GM19463 (cell line): ENCODE data around the gene SLC39A3.
A peak's percentile ranks its signal among the peaks of the same experiment; 100 is the strongest.

Experiments
- ATAC-seq: cut with Tn5 transposase; IDR thresholded peaks from one replicate; pipeline ENCODE4 v1.9.1; 2021; ENCODE audit warnings: mild to moderate bottlenecking, moderate library complexity; ENCODE audit not compliant: unreplicated experiment

The SLC39A3 gene, protein sequence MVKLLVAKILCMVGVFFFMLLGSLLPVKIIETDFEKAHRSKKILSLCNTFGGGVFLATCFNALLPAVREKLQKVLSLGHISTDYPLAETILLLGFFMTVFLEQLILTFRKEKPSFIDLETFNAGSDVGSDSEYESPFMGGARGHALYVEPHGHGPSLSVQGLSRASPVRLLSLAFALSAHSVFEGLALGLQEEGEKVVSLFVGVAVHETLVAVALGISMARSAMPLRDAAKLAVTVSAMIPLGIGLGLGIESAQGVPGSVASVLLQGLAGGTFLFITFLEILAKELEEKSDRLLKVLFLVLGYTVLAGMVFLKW

DNA sequence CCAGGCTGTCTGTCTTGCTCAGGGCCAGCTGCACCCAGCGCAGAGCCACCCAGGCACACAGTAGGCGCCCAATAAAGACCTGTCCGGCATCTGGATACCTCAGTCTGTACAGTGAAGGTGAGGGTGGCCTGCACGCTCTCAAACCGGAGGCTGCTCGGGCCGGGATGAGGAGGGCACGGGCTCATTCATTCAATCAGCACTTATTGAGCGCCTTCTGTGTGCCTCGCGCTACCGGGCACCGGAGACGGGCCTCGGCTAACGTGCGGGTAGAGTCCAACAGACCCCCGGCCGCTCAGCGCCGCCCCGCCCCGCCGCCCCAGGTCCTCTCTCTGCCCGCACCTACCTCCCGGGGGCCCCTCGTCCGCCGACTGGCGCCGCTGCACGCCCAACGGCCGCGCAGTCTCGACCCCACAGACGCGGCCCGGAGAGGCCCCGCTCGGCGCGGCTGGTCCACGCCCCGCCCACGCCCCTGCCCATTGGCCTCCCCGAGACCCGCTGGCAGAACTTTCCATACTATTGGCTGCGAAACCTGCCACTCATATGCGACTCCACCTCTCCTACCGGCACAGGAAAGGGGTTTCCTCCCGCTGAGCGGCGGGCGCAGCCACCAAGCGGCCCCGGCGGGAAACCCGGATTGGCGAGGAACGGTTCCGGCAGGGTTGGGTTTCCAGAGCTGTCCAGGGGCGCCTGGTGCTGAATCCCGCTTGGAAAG, at the start of gene SLC39A3:
TSS of gene SLC39A3 (minus strand) at position 416 of the 712 bp plus-strand sequence. CDS start 2,760 bp downstream, outside the sequence.
- ATAC-seq = peak; percentile 97

DNA sequence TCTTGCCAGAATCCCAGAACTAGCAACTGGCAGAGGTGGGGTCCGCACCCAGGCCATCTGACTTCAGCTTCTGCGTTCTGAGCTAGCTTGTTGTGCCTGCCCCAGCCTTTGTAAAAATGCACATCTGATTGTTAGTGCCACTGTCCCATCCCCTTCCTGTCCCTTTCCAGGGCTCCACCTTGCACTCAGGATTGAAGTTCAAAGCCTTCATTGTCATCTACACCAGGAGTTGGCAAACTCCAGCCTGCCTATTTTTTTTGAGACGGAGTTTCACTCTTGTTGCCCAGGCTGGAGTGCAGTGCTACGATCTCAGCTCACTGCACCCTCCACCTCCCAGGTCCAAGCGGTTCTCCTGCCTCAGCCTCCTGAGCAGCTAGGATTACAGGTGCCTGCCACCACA, 48.4 kb upstream of the SLC39A3 start:
- ATAC-seq = no peak

DNA sequence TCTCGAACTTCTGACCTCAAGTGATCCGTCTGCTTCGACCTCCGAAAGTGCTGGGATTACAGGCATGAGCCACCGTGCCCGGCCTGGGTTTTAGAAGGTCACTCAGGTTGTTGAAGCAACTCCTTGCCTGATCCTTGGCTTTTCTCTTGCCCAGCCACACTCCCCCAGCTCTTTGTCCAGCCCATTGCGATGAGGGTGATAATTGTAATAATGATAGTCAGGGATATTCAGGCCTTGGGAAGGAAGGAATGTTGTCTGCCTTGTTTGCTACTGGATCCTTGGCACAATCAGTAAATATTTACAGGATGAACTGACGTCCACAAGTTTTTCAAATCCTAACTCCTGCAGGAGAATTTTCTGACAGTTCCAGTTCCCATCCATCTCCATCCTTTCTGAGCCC, 47.3 kb upstream of the SLC39A3 start:
- no peak for ATAC-seq

DNA sequence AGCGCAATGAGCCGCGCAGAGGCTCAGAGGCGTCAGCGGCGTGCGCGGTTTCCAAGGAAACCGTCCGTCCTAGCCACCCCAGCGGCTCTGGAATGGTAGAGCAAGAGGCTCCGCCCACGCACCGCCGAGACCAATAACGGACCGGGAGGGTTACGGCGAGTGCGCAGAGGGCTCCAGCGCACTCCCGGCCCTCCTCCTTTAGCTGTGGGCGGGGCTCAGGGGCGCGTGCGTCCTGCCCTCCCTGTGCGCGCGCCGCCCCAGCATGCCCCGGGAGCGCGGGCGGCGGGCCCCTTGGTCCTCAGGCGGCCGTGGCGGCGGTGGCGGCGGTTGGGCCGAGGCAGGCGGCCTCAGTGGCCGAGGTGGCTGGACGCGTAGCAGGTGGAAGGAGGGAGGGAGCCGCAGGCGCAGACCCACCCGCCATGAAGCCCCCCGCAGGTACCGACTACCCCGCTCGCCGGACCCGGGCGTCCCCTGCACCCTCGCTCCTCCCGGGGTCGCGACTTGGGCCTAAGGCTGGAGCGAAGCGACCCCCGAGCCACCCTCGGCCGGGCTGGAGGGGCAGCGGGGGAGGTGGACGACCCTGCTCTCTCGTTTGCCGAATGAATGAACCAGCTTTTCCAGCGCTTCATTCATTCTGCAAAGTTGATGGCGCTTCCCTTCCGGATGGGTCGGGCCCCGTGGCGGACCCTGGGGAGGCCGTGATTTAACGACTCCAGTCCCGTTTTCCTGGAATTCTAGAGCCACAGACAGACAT, 45.6 kb upstream of the SLC39A3 start, which contains the start of gene THOP1:
TSS of gene THOP1 (plus strand) at position 260 of the 754 bp plus-strand sequence. CDS start at position 420, 160 bp downstream.
- peak; percentile 56 for ATAC-seq

DNA sequence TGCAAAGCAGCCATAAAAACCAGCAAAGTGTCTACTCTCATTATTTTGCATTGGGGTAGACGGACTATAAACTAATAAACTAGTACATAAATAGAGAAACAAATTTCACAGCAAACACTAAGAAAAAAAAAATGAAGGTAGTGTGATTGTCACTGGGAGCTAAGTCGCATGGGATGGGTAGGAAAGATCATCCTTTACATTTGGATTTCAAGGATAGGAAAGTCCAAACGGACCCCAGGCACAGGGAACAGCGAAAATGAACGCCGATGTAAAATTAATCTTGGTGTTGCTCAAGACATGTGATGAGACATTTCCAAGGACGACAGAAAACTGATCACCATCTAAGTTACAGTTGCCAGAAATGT, 43.9 kb upstream of the SLC39A3 start:
- no peak for ATAC-seq

DNA sequence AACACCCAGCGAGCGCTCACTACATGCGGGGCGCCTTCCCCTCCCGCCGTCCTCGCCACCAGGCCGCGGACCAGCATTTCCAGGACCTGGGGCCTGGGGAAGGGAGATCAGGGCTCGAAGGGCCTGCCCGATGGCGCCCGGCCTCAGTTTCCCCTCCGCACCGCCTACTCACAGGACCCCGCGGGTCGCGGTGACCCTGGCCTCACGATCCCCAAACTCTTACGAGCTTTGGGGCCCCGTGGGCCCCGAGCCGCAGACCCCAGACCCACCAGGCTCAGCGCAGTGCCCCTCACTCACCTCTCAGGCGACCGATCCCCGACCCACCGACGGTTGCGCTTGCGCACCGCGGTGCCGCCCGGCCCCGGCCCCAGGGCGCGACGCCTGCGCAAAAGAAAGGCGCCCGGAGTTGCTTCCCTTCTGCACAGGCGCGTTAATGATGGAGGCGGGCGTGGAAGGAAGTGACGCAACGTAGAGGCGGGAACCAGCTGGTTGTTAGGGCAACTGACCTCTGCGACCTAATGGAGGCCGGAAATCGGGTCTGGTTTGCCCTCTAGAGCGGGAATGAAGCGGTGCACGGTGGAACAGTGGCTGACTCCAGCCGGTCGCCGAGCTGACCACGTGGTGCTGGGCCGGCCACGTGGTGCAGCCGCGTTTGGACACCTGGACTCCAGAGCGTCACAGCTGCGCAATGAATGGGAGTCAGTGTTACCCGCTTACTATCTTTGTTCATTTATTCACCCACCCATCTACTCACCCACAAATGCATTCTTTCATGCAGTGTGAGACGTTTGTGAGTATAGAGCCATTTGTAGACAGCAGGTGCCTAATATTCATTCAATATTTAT, 43.3 kb upstream of the SLC39A3 start, which contains the start of gene SGTA:
TSS of gene SGTA (minus strand) at position 338 of the 845 bp plus-strand sequence. CDS start 14,205 bp downstream, outside the sequence.
- ATAC-seq = peak; percentile 73

DNA sequence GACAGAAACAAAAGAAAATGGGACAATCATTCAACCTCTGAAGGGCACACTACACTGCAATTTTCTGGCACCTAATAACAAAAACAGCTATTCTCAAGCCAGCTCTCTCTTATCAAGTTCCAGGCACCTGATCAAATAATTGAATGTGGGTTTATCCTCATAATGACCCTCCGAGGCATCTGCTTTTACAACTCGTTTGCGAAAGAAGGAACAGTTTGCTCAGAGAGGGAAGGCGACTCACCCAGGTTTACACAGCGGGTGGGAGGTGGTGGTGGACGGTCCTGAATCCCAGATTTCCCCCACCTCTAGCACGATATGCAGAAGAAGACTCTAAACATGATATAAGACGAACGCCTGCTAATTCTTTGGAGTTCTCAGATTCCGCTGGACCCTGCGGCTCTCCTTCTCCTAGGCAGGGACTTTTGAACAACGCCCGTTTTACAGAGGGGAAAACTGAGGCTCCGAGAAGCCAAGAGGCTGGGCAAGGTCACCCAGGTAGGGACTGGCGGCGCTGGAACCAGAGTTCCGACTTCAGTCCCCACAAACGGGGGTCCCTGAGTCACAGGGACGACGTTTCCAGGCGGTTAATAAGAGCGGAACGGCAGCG, 42.6 kb upstream of the SLC39A3 start:
- ATAC-seq = no peak

DNA sequence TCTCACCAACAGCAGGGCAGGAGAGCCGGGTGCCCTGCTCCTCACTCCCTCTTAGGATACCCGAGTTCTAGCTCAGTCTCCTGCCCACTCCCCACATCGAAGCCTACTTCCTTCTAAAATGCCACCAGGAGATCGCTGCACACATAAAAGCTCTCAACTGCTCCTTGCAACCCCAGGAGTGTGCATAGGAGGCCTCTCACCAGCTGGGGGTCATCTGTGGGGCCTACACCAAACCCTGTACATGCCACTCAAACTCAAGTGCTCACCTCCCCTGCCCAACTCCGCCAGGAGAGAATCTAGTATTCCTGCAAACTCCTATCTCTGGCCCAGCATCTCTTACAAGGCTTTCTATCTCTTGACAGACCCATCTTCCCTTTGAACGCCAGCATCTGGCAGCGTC, 40.5 kb upstream of the SLC39A3 start:
- no peak for ATAC-seq

DNA sequence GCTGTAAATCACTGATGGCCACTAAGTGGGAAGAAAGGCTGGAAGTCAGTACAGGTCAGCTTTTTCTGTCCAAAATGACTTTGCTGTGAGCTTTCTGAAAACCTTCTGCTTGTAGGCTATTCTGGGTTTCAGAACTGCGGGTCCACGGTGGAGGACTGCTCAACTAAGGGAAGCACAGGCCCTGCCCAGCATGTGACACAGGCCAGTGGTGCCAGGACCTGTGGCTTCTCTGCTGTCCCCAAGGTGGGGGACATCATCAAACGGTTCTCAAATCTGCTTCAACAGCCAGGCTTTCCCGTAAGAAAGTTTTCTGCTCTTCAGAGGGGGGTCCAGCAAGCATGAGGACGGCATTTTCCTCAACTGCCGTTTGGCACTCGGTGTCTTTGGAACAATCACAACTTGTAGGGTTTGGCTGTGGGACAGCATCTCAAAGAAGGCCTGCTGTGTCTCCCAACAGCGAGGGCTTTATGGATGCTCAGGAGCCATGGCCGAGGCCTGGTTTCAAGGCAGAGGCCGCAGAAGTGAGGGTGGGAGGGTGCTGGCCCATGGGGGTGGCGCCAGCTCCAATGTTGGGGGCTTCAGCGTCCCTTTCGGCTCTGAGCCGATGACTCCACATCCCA, 39.4 kb upstream of the SLC39A3 start:
- ATAC-seq = no peak

DNA sequence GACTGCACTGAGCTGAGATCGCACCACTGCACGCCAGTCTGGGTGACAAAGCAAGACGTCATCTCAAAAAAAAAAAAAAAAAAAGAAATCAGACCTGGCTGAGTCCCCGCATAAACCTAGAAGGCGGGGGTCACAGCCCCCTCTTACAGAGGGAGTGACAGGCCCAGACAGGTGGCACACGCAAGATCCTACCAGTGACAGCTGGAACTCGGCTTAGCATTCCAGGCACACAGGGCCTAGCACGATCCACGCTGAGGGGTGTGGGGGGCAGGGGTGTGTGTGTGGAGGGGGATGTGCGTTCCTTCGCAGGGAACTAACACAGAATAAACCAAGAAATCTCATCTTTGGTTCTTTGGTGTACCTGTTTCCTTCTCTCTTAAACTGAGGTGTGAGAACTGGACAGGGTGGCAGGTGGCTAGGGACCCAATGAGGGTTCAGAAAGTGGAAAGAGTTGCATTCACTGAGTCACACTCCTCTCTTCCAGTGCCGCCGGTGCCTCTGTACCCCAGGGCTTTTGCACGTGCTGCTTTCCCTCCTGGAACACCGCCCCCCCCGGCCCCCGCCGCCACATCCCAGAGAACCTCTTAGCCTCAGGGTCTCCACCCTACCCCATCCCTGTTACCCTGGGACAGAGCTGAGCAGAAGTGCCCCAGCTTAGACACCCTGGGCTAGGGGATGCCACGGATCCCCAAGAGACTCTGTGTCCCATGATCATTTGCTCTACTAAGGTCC, 38.3 kb upstream of the SLC39A3 start:
- ATAC-seq = no peak

DNA sequence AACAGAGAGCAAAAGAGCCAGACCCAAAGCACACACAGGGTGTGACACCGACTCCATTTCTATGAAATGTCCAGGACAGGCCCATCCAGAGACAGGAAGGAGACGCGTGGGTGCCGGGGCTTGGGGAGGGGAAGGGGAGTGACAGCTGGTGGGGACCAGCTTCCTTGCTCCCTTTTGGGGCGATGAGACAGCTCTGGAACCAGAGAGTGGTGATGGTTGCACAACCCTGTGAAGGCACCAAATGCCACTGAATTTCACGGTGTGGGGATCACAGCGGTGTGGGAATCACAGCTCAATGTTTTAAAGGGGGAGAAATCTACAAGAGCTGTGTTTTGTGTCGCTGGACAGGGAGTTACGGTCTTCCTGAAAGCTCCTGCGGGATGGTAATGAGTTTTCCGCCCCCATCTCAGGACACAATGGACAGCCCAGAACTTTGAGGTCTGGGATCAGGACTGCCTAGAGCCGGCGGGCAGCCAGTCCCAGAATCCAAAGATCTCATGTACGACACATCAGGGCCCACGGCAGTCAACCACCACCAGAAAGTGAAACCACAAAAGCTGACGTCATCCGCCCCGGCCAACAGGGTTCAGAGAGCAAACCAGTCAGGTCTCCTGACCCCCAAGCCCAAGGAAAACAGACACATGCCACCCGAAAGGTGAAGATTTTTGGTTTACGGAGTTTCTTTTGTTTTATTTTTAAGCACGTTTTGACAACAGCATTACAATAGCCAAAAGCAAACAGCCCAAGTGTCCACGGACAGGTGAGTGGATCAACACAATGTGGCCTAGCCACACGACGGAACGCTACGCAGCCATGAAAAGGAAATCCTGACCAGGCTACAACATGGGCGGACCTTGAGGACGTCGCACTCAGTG, 36.0 kb upstream of the SLC39A3 start:
- ATAC-seq = no peak

DNA sequence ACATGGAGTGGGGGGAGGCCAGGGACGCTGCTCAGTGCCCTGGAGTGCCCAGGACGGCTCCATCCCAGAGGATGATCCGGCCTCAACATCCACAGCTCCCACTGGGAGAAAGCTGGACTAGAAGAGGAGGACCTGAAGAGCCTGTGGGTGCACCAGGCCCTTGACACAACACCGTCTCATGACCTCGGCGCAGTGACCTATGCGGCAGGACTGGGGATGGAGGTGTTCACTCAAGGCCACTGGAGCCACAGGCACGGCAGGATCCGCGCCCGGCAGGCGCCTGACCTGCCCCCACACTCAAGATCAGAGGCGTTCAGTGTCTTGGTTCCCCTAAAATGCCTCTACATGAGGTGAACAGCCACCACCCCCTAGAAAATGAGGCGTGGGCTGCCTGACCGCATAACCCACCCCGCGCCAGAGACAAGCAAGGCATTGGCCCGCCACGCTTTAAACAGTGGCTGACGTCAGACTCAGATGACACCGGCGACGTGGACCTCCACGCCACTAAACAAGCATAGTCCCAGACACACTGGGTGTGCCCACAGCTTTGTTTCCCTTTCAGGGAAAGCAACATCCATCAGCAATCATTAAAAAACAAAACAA, 35.2 kb upstream of the SLC39A3 start:
- ATAC-seq = no peak

DNA sequence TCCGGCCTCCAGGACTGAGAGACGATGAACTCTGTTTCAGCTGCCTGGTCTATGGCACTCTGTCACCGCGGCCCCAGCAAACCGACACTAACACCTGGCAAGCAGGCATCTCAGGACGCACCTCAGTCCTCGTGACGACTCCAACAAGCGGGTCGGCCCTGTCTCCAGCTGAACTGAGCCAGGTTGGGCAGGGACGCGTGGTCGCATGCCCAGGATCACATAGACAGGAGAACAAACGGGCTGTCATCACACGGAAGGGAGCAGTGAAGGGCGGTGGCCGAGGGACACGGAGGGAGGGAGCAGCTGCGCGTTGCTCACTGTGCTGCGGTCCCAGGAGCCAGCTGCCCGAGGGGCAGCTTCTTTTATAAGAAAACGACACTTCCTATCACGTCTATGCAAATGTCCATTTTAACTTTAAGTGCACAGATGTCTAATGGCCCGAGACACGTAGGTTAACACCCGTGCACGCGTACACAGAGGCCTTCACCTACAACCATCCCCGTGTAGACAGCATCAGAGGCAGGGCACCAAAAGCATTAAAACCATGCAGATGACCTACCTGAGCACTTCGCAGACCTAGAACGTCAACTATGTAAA, 34.4 kb upstream of the SLC39A3 start:
- ATAC-seq = no peak

DNA sequence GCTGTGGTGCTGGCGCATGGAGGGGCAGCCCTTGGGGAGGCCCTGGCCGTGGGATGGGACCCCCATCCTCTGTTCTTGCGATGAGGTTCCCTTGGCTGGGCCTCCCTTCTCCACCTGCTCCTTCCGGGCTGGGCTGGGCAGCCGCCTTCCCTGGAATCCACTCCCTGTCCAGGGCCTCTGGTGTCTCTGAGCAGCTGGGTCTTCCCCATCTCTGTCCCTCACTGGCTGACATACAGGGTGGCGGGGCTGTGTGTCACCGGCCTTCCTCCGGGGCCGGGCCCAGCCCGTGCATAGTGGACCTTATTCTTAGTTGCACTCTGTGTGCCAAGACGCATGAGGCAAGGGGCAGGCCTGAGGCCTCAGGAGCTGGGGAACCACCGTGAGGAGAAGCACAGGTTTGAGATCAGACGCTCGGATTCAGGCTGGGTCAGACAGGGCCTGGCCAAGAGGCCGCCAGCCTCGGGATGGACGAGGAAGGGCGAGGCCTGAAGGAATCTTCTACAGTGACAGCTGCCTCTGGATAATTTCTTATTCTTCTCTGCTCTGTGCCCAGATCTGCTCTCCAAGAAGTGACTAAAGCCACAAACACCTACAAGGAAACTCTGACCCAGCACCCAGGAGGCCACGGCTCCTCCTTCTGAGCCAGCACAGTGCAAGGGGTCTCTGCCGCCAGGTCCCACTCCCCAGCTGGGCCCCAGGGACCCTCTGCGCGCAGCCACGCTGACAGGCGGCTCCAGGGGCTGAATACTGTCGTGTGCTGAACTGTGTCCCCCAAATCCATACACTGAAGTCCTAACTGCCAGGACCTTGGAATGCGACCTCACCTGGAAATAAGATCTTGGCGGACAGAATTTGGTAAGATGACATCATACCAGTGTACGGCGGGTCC, 32.2 kb upstream of the SLC39A3 start:
- no peak for ATAC-seq

DNA sequence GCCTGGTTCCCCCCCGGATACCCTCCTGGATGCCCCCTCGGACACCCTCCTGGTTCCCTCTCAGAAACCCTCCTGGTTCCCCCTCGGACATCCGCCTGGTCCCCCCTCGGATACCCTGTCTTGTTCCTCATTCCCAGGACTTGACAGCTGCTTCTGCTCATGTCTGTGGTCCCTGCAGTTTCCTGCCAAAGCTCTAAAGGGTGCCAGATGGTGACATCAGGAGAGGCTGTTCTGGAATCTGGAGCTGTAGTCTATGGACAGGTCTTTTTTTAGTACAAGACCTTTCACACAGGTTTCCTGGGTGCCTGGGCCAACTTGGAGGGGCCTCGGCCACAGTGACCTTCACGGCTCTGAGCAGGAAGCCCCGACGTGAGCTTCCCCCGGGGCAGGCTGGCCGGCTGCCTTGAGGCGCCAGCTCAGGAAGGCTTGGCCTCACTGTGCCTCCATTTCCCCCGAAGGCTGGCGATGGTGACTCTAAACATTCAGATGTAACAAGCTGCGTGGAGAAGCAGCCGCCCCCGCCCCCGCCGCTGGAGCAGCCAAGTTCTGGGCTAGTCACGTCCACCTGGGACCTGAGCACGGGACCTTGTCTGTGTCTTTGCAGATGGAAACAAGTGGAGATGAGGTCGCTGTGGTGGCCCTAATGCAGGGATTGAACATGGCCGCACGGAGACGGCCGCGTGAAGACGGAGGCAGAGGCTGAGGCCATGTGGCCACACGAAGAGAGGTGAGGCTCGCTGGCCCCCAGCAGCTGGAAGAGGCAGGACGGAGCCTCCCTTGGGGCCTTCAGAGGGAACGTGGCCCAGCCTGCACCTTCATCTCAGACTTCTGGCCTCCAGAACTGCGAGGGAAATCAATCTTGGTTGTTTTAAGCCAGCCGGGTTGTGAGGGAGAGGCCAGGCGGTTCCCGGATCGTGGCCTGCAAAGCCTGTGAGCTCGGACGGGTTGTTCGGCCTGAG, 30.5 kb upstream of the SLC39A3 start:
- ATAC-seq = no peak
